ENCODE results near the gene PLCD1.
"Not testable (repeated sequence)": the region's sequence is repeated elsewhere in the genome, so short reads cannot be mapped to it uniquely, and the experiment has no call there.

The PLCD1 gene

DNA sequence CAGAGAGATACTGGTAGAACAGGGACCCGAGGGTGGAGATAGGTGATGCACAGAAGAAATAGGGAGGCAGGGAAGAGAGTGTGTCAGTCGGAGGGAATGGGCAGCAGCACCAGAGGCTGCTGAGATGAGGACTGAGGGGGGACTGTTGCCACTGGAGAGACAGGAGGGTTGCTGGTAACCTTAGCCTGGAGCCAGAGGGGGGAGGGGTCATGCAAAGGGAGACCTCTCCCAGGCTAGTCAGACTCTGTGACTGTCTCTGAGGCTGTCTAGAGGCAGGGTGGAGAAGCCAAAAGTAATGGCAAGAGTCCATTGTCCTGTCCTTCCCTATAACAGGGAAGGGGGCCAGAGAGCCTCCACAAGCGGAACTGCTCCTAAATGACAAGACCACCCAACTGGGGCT lies 7.5 kb upstream of the PLCD1 start:
- no peak for DNase-seq (ENCODE audit: low spot score)

DNA sequence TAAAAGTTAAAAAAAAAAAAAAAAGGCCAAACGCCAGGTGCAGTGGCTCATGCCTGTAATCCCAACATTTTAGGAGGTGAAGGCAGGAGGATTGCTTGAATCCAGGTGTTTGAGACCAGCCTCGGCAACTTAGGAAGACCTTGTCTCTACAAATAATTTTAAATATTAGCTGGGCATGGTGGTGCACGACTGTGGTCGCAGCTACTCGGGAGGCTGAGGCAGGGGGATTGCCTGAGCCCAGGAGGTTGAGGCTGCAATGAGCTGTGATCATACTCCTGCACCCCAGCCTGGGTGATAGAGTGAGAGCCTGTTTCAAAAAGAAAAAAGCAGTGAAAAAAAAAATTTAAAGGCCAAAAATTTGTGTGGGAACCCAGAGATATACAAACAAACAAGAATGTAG lies 6.8 kb upstream of the PLCD1 start:
- DNase-seq (ENCODE audit: low spot score) = no peak

DNA sequence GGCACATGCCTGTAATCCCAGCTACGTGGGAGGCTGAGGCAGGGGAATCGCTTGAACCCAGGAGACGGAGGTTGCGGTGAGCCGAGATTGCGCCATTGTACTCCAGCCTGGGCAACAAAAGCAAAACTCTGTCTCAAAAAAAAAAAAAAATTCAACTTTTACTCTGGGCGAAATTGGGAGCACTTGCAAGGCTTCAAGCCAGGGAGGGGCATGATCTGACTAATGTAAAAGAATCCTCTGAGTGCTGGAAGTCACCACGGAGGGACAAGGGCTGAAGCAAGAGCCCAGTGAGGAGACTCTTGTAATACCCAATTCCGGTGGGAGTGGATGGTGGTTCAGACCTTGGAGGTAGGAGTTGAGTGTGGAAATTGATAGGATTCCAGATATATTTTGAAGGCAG lies 4.9 kb upstream of the PLCD1 start:
- DNase-seq (ENCODE audit: low spot score) = not testable (repeated sequence)

- not testable (repeated sequence) for DNase-seq (ENCODE audit: low spot score)
Observed at GRCh38 chr3:38033586-38033985, 4.1 kb upstream of the PLCD1 start.

DNA sequence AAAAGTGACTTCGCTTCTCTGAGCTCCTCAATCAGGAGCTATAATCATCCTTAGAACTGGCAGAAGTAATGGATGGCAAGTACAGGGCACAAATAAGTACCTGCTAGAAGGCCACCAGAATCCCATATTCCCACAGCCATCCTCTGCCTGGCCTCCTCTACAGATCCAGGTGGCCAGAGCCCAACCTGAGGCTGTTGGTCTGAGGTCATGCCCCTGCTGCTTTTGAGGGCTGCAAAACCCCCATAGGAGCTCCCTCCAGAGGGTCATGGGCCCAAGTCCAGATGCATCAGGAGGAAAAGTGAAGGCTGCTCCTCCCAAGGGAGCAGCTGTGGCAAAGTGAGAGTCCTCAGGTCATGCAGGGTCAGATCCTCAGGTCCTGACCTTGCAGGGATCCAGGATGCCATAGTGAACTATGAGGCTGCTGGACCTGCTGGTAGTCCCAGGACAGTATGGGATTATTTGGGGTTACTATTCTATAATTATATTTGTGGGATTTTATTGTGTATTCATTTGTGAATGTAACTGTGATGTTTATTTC lies 3.0 kb upstream of the PLCD1 start:
- no peak for DNase-seq (ENCODE audit: low spot score)

- no peak for DNase-seq (ENCODE audit: low spot score)
Observed at GRCh38 chr3:38031022-38031994, 1.9 kb upstream of the PLCD1 start.

DNA sequence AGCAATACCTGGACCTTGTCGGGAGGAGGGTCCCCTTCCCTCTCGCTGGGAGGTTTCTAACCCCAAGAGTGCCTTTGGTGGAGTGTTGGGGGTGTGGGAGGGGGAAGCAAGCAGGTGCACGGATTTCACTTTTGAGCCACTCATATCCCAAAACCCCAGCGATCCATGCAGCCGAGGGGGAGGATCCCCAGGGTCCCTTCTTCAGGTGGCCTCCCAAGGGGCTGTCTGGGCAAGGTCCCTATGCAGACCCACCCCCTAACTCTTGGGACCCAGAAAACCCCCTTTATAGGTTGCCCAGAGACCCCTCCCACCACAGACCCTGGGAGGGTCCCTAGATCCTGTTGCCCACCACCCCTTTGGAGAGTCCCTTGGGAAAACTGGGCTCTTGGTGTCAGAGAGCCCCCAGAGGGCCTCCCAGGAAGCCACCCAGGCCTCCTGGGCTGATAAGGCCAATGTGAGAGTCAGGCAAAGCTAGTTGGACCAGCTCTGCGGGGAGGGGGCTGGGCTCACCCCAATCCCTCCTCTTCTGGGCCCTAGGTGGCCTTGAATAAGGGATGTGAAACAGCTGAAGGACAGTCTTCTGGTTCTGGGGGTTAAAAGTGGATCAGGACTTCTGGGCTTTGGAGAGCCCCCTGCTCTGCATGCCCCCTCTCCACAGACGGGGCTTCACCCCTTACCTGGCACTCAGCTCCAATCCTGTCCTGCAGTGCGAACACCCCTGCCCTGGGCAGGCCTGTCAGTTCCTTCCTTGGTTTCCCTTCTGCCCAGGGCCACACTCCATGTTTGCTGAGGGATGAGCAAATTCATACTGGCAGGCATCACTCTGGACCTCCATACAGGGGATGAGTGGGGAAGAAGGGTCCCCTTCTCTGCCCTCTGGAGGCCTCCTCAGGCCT lies 932 bp upstream of the PLCD1 start:
- no peak for DNase-seq (ENCODE audit: low spot score)

DNA sequence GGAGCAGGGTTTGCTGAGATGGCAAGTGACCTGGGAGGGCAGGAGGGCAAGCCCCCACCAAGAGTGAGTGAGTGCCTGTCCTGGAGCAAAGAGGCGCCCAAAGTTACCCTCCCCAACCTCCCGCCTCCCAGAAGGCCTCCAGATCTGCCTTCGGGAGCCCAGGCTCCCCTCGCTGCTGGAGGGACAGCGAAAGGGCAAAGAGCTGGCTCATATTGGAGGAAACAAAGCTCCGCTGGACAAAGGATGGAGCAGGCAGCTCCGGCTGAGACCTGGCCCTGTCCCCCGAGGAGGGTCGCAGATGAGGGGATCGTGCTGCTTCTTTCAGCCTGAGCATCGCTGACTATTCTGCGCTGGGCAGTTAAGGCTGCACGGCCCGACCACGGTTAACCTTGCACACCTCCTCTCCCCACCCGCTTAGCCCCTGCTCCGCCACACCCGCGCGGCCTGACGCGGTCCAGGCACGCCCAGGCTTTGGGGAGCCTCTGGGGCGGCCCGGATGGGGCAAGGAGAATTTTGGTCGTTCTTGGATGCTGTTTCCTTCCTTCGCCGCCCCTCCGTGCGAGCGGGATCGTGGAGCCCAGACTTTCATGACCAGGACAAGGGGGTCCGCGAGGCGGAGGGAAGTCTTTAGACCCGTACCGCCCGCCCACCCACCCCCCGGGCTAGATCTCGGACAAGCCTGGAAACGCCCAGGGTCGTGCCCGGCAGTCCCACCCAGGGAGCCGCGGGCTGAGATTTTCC lies 651 bp downstream of the PLCD1 start:
- no peak for DNase-seq (ENCODE audit: low spot score)

- no peak for DNase-seq (ENCODE audit: low spot score)
Observed at GRCh38 chr3:38027466-38028465, 1.7 kb downstream of the PLCD1 start.

DNA sequence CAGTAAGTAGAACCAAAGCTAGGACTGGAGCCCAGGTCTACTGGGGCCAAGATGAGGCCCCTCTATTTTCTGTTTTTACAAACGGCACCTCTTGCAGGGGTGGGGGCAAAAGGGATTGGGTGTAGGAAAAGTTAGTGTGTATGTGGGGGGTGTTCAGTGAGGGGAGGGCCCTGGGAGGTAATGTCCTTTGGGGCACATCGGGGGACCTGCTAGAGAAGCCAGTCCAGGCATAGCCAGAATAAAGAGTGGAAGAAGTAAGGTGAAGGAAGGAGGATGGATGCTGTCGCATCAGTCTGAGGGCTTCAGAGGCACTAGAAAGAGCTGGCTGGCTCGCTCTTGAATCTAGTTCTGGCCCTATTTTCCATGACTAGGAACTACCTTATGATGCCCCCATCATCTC lies 2.6 kb downstream of the PLCD1 start:
- no peak for DNase-seq (ENCODE audit: low spot score)

GRCh38 chr3:38022896-38023709 lies 6.3 kb downstream of the PLCD1 start:
- no peak for DNase-seq (ENCODE audit: low spot score)

- no peak for DNase-seq (ENCODE audit: low spot score)
Observed at GRCh38 chr3:38022301-38022700, 7.1 kb downstream of the PLCD1 start.

GRCh38 chr3:38021196-38021595 lies 8.2 kb downstream of the PLCD1 start:
- DNase-seq (ENCODE audit: low spot score) = no peak

GRCh38 chr3:38020342-38020726 lies 9.1 kb downstream of the PLCD1 start:
- no peak for DNase-seq (ENCODE audit: low spot score)

- no peak for DNase-seq (ENCODE audit: low spot score)
Observed at GRCh38 chr3:38019658-38020341, 9.6 kb downstream of the PLCD1 start.

DNA sequence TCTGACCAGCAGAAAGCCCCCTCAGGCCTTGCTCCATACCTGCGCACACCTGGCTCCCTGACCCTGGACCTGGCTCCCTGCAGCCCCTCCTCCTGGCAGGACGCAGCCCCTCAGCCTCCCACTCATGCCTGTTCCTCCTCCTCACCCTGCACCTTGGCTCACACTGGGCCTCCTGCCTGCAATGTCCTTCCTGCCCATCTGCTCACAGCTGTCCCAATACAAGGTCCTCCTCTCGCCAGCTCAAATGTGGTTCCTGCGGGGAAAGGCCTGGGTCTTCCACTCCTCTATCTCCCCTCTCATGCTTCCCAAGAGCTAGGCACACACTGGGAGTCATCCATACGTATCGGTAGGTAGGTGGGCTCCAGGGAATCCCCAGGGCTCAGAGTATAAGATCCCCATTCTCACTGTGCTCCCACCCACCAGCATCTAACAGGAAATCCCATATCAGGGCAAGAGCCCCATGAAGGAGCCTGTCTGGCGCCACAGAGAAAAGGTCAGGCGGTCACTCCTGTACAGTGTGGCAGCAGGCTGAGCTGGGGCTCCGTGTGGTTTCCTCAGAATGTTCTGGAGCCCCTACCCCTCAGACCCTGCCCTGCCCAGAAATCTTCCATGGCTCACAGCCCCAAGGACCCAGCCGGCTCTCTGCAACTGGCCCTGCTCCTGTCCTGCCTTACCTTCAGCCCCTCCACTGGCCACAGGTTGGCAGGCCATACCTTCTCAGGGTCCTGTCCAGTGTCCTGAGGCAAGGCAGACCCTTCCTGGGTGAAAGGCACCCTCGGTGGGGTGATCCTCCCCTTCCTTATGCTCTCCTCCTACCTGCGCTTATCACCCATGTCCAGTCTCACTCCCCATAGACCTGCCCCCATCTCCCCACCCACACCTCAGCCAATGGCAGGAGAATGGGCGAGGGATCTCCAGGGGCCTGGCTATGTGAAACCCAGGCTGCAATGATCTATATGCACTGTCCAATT lies 10.9 kb downstream of the PLCD1 start:
- DNase-seq (ENCODE audit: low spot score) = no peak

- DNase-seq (ENCODE audit: low spot score) = no peak
Observed at GRCh38 chr3:38017445-38018295, 11.8 kb downstream of the PLCD1 start.

All from Ammon's horn (tissue), 1 donor.